ENCODE results near the gene GRIN3B. TPM values are rescaled to one million over a fixed set of nuclear protein-coding genes. Genes with fewer than 3 reads are reported as not detected.

GRIN3B gene
- total RNA-seq, 1 donor from 2014 or later: 0.93 TPM

DNA sequence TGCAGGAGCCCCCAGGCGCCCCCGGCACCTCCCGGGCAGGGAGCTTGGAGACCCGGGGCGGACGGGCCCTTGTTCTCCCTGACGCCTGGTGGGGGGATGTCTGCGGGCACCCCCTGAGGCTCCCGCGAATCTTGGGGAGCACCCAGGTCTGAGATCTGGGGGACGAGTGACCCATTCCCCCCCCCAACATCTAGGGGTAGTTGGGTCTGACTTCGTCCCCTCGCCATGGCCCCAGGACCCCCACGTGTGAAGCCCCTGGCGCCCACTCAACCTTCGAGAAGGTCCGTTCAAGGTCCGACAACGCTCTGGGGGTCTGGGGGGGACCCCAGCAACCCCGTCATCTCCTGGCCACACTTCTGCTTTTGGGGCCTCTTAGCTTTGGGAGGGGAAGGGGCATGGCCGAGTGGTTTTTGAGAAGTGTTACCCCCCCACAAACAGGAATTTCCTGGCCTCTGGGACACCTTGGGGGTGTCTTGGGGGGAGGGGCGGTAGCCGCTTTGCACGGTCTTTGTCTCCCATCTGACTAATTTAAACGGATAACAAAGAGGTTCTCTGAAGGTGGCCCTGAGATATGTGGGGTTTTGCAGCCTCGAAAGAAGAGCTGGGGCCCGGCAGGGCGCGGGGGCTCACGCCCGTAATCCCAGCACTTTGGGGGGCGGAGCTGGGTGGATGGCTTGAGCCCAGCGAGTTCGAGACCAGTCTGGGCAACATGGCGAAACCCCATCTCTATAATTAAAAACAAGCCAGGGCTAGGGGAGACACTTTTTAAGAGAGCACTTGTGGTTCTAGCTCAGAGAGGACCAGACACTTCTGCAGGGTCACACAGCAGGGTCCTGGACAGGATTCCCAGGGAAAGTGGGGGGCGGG is 26.8 kb downstream of the GRIN3B start:
- Mint-ChIP-seq H3K36me3 (ENCODE audit: unreplicated experiment) (no peaks in the 10 kb centered on the region), H3K4me1 (ENCODE audit: low read depth, unreplicated experiment) (no peaks in the 10 kb centered on the region), H3K4me3 (ENCODE audit: unreplicated experiment) (peak overlapping the region; percentile 83), H3K9me3 (ENCODE audit: unreplicated experiment) (no peaks in the 10 kb centered on the region), H3K27me3 (ENCODE audit: unreplicated experiment) (peaks cover 1% of the 10 kb centered on the region), H3K27ac (ENCODE audit: unreplicated experiment) (no peak overlapping the region)
- TF ChIP-seq, protein P1, sequence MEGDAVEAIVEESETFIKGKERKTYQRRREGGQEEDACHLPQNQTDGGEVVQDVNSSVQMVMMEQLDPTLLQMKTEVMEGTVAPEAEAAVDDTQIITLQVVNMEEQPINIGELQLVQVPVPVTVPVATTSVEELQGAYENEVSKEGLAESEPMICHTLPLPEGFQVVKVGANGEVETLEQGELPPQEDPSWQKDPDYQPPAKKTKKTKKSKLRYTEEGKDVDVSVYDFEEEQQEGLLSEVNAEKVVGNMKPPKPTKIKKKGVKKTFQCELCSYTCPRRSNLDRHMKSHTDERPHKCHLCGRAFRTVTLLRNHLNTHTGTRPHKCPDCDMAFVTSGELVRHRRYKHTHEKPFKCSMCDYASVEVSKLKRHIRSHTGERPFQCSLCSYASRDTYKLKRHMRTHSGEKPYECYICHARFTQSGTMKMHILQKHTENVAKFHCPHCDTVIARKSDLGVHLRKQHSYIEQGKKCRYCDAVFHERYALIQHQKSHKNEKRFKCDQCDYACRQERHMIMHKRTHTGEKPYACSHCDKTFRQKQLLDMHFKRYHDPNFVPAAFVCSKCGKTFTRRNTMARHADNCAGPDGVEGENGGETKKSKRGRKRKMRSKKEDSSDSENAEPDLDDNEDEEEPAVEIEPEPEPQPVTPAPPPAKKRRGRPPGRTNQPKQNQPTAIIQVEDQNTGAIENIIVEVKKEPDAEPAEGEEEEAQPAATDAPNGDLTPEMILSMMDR (IDR thresholded peaks at IDR 0.05; ENCODE audit: partially characterized antibody, unreplicated experiment): no peak
- DNase-seq: no peak

DNA sequence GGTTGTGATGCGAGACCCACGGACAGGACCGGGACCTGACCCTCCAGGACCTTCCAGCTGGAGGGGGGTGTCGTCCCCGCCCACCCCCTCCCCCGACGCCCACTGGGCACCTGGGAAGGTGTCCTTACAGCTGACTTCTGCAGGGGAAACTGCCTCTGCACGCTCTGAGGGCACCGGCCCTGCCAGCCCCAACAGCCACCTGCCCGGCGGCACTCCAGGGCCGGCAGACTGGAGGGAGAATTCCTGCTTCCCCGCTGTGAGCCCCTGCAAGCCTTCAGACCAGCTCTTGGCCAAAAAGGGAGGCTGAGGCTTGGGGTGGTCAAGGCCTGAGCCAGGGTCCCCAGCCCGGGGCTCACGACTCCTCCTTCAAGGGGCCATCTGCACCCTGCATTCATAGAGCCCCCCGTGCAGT is 27.4 kb downstream of the GRIN3B start:
- Mint-ChIP-seq H3K9me3 (ENCODE audit: unreplicated experiment) (no peaks in the 10 kb centered on the region), H3K4me3 (ENCODE audit: unreplicated experiment) (peak overlapping the region; percentile 73), H3K36me3 (ENCODE audit: unreplicated experiment) (no peaks in the 10 kb centered on the region), H3K4me1 (ENCODE audit: low read depth, unreplicated experiment) (no peaks in the 10 kb centered on the region), H3K27ac (ENCODE audit: unreplicated experiment) (no peak overlapping the region), H3K27me3 (ENCODE audit: unreplicated experiment) (peaks cover 1% of the 10 kb centered on the region)
- DNase-seq: no peak
- TF ChIP-seq, protein P1 (IDR thresholded peaks at IDR 0.05; ENCODE audit: partially characterized antibody, unreplicated experiment): no peak

DNA sequence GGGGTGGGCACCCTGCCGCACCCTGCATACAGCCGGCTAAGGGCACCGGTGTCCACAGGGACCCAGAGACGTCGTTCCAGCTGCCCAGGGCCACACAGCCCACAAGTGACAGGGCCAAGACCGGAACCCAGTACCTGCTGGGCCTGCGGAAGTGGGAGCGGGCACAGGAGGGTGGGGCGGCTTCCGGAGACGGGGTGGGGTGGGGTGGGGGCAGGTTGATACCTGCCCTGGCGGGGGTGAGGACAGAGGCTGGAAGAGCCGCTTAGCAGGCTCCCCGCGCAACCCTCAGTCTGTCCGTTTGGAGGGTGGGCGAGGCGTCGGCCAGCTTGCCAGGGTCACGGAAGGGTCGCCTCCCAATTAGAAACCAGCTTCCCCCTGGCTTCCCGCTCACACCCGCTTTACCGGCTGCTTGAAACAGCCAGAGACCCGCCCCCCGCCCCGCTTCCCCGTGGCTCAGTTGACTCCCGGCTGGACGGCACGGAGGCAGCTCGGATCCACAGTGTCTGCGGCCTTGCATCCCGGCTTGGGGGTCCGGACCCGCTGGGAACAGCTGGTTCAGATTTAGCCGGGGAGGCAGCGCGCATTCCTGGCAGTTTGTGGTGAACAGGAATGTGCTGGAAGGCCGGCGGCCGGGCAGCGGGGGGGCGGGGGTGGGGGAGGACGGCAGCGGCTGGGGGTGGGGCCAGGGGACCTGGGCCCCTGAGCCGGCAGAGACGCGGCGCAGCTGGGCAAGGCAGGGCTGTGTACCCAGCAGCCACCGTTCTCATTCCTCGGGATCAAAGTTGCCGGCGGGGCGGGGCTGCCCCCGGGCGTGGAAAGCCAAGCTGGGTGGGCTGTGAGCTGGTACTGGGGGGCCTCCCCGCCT is 28.1 kb downstream of the GRIN3B start:
- TF ChIP-seq, protein P1 (IDR thresholded peaks at IDR 0.05; ENCODE audit: partially characterized antibody, unreplicated experiment): no peak
- no peak overlapping the region for H3K27ac Mint-ChIP-seq (ENCODE audit: unreplicated experiment)
- no peaks in the 10 kb centered on the region for H3K36me3 Mint-ChIP-seq (ENCODE audit: unreplicated experiment)
- no peak for DNase-seq
- peaks cover 1% of the 10 kb centered on the region for H3K27me3 Mint-ChIP-seq (ENCODE audit: unreplicated experiment)
- H3K4me1 Mint-ChIP-seq (ENCODE audit: low read depth, unreplicated experiment): no peaks in the 10 kb centered on the region
- peaks cover 2% of the 10 kb centered on the region for H3K9me3 Mint-ChIP-seq (ENCODE audit: unreplicated experiment)
- H3K4me3 Mint-ChIP-seq (ENCODE audit: unreplicated experiment): peak overlapping the region; percentile 73

DNA sequence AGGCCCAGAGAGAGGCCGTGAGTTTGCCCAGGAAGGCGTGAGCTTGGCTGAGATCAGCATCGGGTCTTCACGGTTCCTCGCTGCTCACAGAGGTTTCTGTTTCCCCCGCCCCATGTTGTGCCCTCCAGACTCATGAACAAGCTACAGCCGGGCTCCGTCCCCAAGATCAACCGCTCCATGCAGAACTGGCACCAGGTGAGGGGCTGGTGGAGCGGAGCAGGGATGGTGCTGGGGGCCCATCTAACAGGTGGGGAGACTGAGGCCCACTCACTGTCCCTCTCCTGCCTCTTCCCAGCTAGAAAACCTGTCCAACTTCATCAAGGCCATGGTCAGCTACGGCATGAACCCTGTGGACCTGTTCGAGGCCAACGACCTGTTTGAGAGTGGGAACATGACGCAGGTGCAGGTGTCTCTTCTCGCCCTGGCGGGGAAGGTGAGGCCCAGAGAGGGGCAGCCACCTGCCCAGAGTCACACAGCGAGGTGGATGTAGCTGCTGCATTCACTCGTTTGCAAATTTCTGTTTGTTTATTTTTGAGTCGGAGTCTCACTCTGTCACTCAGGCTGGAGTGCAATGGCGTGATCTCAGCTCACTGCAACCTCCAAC is 32.1 kb downstream of the GRIN3B start:
- H3K27ac Mint-ChIP-seq (ENCODE audit: unreplicated experiment): no peak overlapping the region
- H3K27me3 Mint-ChIP-seq (ENCODE audit: unreplicated experiment): peaks cover 1% of the 10 kb centered on the region
- no peak for DNase-seq
- no peaks in the 10 kb centered on the region for H3K36me3 Mint-ChIP-seq (ENCODE audit: unreplicated experiment)
- H3K4me1 Mint-ChIP-seq (ENCODE audit: low read depth, unreplicated experiment): no peaks in the 10 kb centered on the region
- TF ChIP-seq, protein P1 (IDR thresholded peaks at IDR 0.05; ENCODE audit: partially characterized antibody, unreplicated experiment): no peak
- H3K4me3 Mint-ChIP-seq (ENCODE audit: unreplicated experiment): no peak overlapping the region
- H3K9me3 Mint-ChIP-seq (ENCODE audit: unreplicated experiment): peaks cover 2% of the 10 kb centered on the region

Measured in glutamatergic neuron (in vitro differentiated cells).